ENCODE data around the gene SEC14L2. TPM values are rescaled to one million over a fixed set of nuclear protein-coding genes. Genes with fewer than 3 reads are reported as not detected.

The SEC14L2 gene
- total RNA-seq, 1 experiment from 2014 or later = 33.5 TPM

- ChIA-PET POLR2A (no interaction called here), CTCF (no interaction called here), RAD21 (ENCODE audit: low non-redundant PET in 1 of 2, low total read pairs in 2 of 2, uncharacterized antibody in 2 of 2, unreplicated experiment in 2 of 2) (no interaction called here)
- H3K9ac ChIP-seq (ENCODE audit: low read length) = no peak overlapping the region
- no peak for ATAC-seq
- H3K79me2 ChIP-seq (ENCODE audit: insufficient read depth, low read length) = peaks cover 96% of the 10 kb centered on the region
- no peaks in the 10 kb centered on the region for H4K20me1 ChIP-seq (ENCODE audit: insufficient read depth)
- no peak overlapping the region for H3K4me3 ChIP-seq (replicated peaks in 1 of 2; ENCODE audit: low read depth in 1 of 2, low read length in 2 of 2)
- no peaks in the 10 kb centered on the region for H3K9me2 ChIP-seq (ENCODE audit: insufficient read depth)
- peaks cover 46 to 49% of the 10 kb centered on the region in 2 experiments for H3K36me3 ChIP-seq (ENCODE audit: control insufficient read depth in 1 of 2, insufficient read depth in 2 of 2, low read length in 2 of 2)
- no peak for TF ChIP-seq MAX (IDR thresholded peaks at IDR 0.05)
- no peak for TF ChIP-seq REST (IDR thresholded peaks at IDR 0.05; ENCODE audit: low read depth)
- no peak for TF ChIP-seq SP1 (IDR thresholded peaks at IDR 0.05; ENCODE audit: low read depth)
- TF ChIP-seq FOSL1 (IDR thresholded peaks at IDR 0.05; ENCODE audit: low read depth) = no peak
- no peak for TF ChIP-seq TCF7L2 (IDR thresholded peaks at IDR 0.05; ENCODE audit: borderline replicate concordance, extremely low read depth, insufficient read depth, insufficient read length)
- no peak for TF ChIP-seq SRF (IDR thresholded peaks at IDR 0.05; ENCODE audit: low read depth)
- no peak for TF ChIP-seq ZFX (IDR thresholded peaks at IDR 0.05)
- TF ChIP-seq CEBPB (IDR thresholded peaks at IDR 0.05; ENCODE audit: low read depth) = no peak
- no peak for TF ChIP-seq POLR2AphosphoS5 (IDR thresholded peaks at IDR 0.05; ENCODE audit: low read depth, low read length)
- no peak for TF ChIP-seq CTCF (IDR thresholded peaks at IDR 0.05 in 2 of 3, conservative IDR thresholded peaks at IDR 0.05 in 1 of 3; ENCODE audit: borderline replicate concordance in 1 of 3, insufficient read depth in 1 of 3, low read depth in 2 of 3, low read length in 2 of 3)
- TF ChIP-seq JUND (IDR thresholded peaks at IDR 0.05) = no peak
- TF ChIP-seq RAD21 (IDR thresholded peaks at IDR 0.05; ENCODE audit: low read depth) = no peak
- no peak for TF ChIP-seq ZNF274 (IDR thresholded peaks at IDR 0.05; ENCODE audit: low read depth, low read length)
- TF ChIP-seq POLR2A (IDR thresholded peaks at IDR 0.05; ENCODE audit: borderline replicate concordance, extremely low read depth, insufficient read depth, insufficient read length) = no peak
- no peak for TF ChIP-seq CBX3 (IDR thresholded peaks at IDR 0.05; ENCODE audit: low read depth)
- no peak for TF ChIP-seq EGR1 (IDR thresholded peaks at IDR 0.05; ENCODE audit: low read depth)
- TF ChIP-seq YY1 (IDR thresholded peaks at IDR 0.05; ENCODE audit: extremely low read depth, insufficient replicate concordance, low read depth, low read length) = no peak
- TF ChIP-seq EZH2 (IDR thresholded peaks at IDR 0.05) = no peak
- no peak for TF ChIP-seq ELF1 (IDR thresholded peaks at IDR 0.05; ENCODE audit: borderline replicate concordance, low read depth)
- TF ChIP-seq EZH2phosphoT487 (IDR thresholded peaks at IDR 0.05; ENCODE audit: borderline replicate concordance) = no peak
- H3K9me3 ChIP-seq (ENCODE audit: control insufficient read depth in 1 of 2, insufficient read depth in 1 of 2, low read depth in 1 of 2, low read length in 2 of 2) = no peaks in the 10 kb centered on the region
- peaks cover 7 to 17% of the 10 kb centered on the region in 2 experiments; a peak in 3 of 4 replicates for H3K4me1 ChIP-seq (ENCODE audit: control insufficient read depth in 1 of 2, insufficient read depth in 2 of 2, low read length in 2 of 2)
- DNase-seq (ENCODE audit: low read depth, low spot score) = no peak
- intact Hi-C loops (cut with micrococcal nuclease) = no loop called here
- H3K27ac ChIP-seq (ENCODE audit: low read depth, low read length) = no peak overlapping the region
- no peak overlapping the region for H2AFZ ChIP-seq (ENCODE audit: low read depth, low read length, poor library complexity, severe bottlenecking)
- H3K4me2 ChIP-seq (ENCODE audit: low read length) = no peak overlapping the region
- BruUV-seq (replicated peaks) = no TSS peak
- H3K27me3 ChIP-seq (ENCODE audit: insufficient read depth, low read length) = no peaks in the 10 kb centered on the region
These were observed 45.6 kb upstream of the SEC14L2 start for GRCh38 chr22:30351226-30351625.

Data from HCT116 (cell line).